Measurements from ENCODE around the gene GPR3. TPM values are rescaled to one million over a fixed set of nuclear protein-coding genes. Genes with fewer than 3 reads are reported as not detected.

The GPR3 gene
- total and polyA plus RNA-seq, 10 of the 15 experiments (the other 5 are each of a cell fraction or from before 2014, with no cell fraction given) = 0.33 to 1.4 (median 0.63) TPM; not detected in 3

- no peak for TF ChIP-seq CEBPB (IDR thresholded peaks at IDR 0.05; ENCODE audit: borderline replicate concordance in 1 of 2, low read depth in 2 of 2, low read length in 2 of 2)
- TF ChIP-seq IKZF1 (conservative IDR thresholded peaks at IDR 0.05) = peak; percentile 63; the same call in 1 of the 2 replicates
- peak; percentile 39; the same call in 1 of the 2 replicates for TF ChIP-seq SMC3 (IDR thresholded peaks at IDR 0.05; ENCODE audit: borderline replicate concordance, low read length)
- no peak for TF ChIP-seq POLR2AphosphoS5 (IDR thresholded peaks at IDR 0.05; ENCODE audit: low read length)
- no peak for TF ChIP-seq RBBP5 (conservative IDR thresholded peaks at IDR 0.05)
- TF ChIP-seq BACH1 (IDR thresholded peaks at IDR 0.05; ENCODE audit: borderline replicate concordance) = 0 out of 2 replicates have a peak, but pooled peaks have one; percentile 26
- no peak for TF ChIP-seq MYB (IDR thresholded peaks at IDR 0.05; ENCODE audit: borderline replicate concordance, low read depth, low read length)
- TF ChIP-seq SREBF2 (IDR thresholded peaks at IDR 0.05; ENCODE audit: low read length) = no peak
- TF ChIP-seq PML (IDR thresholded peaks at IDR 0.05; ENCODE audit: low read length) = no peak
- TF ChIP-seq ZBTB33 (IDR thresholded peaks at IDR 0.05) = no peak
- TF ChIP-seq HCFC1 (IDR thresholded peaks at IDR 0.05; ENCODE audit: low read length) = 0 out of 2 replicates have a peak, but pooled peaks have one; percentile 14
- TF ChIP-seq IRF5 (IDR thresholded peaks at IDR 0.05; ENCODE audit: borderline replicate concordance) = no peak
- TF ChIP-seq IKZF2 (IDR thresholded peaks at IDR 0.05) = no peak
- TF ChIP-seq LARP7 (IDR thresholded peaks at IDR 0.05) = peak; percentile 75; the same call in 1 of the 2 replicates
- peak; percentile 82 for TF ChIP-seq GATAD2B (conservative IDR thresholded peaks at IDR 0.05; ENCODE audit: low read depth)
- 0 out of 3 replicates have a peak, but pooled peaks have one; percentile 1 for TF ChIP-seq POU2F2 (IDR thresholded peaks at IDR 0.05; ENCODE audit: borderline replicate concordance, low read depth, low read length)
- TF ChIP-seq RAD51 (IDR thresholded peaks at IDR 0.05) = no peak
Observed at GRCh38 chr1:27392096-27392777, at the start of gene GPR3 (continued).
